ENCODE data around the gene ZNF619. TPM values are rescaled to one million over a fixed set of nuclear protein-coding genes. Genes with fewer than 3 reads are reported as not detected.

ZNF619 gene
- total and polyA plus RNA-seq, 11 donors, result 1.3 to 8.2 (median 4.8) TPM

DNA sequence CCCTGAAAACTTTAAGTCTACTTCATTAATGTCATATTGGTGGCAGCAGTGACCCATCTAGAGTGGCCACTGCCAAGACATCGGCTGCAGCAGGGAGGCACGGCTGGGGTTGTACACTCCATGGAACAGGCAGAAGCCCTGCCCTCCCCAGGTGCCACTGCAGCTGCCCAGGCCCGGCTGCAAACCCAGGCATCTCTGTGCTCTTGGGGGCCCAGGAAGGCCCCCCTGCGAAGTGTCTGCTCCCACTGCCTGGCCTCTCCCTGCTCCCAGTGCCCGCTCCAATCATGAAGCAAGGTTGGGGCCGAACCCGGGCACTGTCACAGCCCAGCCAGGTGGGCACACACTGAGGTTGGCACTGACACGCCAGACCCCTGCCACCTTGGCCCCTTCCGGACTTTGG, 31.9 kb upstream of the ZNF619 start:
- intact Hi-C loops (cut with DNase I), result no loop called here
- DNase-seq (no peak), ATAC-seq (peak in 1 of 4 donors; percentile 29)
- no peak overlapping the region for H3K4me3 ChIP-seq
- H3K27ac ChIP-seq, result no peak overlapping the region
- H3K36me3 ChIP-seq, result peaks cover 0 to 50% (median 24%) of the 10 kb centered on the region in 9 donors
- TF ChIP-seq, protein P1, sequence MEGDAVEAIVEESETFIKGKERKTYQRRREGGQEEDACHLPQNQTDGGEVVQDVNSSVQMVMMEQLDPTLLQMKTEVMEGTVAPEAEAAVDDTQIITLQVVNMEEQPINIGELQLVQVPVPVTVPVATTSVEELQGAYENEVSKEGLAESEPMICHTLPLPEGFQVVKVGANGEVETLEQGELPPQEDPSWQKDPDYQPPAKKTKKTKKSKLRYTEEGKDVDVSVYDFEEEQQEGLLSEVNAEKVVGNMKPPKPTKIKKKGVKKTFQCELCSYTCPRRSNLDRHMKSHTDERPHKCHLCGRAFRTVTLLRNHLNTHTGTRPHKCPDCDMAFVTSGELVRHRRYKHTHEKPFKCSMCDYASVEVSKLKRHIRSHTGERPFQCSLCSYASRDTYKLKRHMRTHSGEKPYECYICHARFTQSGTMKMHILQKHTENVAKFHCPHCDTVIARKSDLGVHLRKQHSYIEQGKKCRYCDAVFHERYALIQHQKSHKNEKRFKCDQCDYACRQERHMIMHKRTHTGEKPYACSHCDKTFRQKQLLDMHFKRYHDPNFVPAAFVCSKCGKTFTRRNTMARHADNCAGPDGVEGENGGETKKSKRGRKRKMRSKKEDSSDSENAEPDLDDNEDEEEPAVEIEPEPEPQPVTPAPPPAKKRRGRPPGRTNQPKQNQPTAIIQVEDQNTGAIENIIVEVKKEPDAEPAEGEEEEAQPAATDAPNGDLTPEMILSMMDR (IDR thresholded peaks at IDR 0.05), result no peak
- TF ChIP-seq POLR2A (IDR thresholded peaks at IDR 0.05), result no peak
- H3K4me1 ChIP-seq, result peaks cover 0 to 4% (median 0%) of the 10 kb centered on the region in 12 donors
- H3K9me3 ChIP-seq, result no peaks in the 10 kb centered on the region
- H3K27me3 ChIP-seq, result no peaks in the 10 kb centered on the region
- 90 to 93% (median 93%) methylated on average over 6 to 9 of the region's 9 CpGs for WGBS, 4 donors

DNA sequence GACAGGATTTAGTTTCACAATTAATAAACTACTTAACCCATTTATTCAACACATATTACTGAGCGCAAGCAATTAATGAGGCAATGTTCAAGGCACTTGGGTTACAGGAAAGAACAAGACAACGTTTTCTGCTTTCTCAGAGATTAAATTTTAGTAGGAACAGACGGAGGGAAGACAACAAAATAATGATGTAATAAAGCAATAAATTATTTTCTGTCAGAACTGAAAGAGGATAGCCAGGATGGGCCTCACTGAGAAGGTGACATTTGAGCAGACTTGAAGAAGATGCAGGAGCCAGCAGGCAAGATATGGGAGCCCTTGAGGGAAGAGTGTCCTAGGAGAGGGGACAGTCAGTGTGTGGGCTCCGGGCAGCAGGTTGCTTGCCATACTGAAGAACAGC, 31.0 kb upstream of the ZNF619 start:
- Histone ChIP-seq H3K27me3 (no peaks in the 10 kb centered on the region), H3K36me3 (peaks cover 0 to 56% (median 31%) of the 10 kb centered on the region in 9 donors), H3K27ac (no peak overlapping the region), H3K4me1 (peaks cover 0 to 7% (median 0%) of the 10 kb centered on the region in 12 donors), H3K4me3 (no peak overlapping the region), H3K9me3 (no peaks in the 10 kb centered on the region)
- no peak for TF ChIP-seq POLR2A (IDR thresholded peaks at IDR 0.05)
- TF ChIP-seq, protein P1 (IDR thresholded peaks at IDR 0.05), result no peak
- DNase-seq (no peak), ATAC-seq (no peak)
- WGBS, 4 donors, result 69 to 83% (median 80%) methylated on average over 4 of the region's 4 CpGs
- intact Hi-C loops (cut with DNase I), result no loop called here

DNA sequence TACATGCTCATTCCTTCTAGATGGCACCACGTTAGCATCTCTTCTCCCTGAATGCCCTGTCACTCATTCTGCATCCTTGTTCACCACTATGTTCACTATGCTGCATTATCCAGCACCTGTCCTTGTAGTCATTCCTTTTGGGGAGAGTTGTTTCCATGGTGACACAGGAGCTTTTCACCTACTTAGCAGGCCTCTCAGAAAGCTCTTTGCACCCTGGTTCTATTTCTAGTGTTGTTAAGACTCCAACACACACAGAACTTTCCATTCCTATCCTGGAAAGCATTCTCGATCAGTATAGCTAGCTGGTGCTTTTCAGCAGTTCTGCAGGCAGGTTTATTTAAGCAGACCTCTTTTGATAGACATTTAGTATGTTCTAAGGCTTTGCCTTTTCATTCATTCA, 26.5 kb upstream of the ZNF619 start:
- H3K36me3 ChIP-seq, result peaks cover 0 to 46% (median 26%) of the 10 kb centered on the region in 9 donors
- DNase-seq, result no peak
- H3K27me3 ChIP-seq, result no peaks in the 10 kb centered on the region
- no peaks in the 10 kb centered on the region for H3K9me3 ChIP-seq
- WGBS, 4 donors, result 70 to 77% (median 72%) methylated on average over 2 of the region's 2 CpGs
- TF ChIP-seq POLR2A (IDR thresholded peaks at IDR 0.05), result no peak
- TF ChIP-seq, protein P1 (IDR thresholded peaks at IDR 0.05), result no peak
- no peak overlapping the region for H3K4me3 ChIP-seq
- H3K27ac ChIP-seq, result peak overlapping the region in 1 of 12 donors; percentile 28
- no peak for ATAC-seq
- intact Hi-C loops (cut with DNase I), result loop anchor here in 8 of 10 donors (5.0 to 10.0 kb wide), 9 partner anchors 72 to 246 kb away; partner anchors contain the start of gene ZNF621 (in 2 of the 8)
- peaks cover 0 to 30% (median 13%) of the 10 kb centered on the region in 12 donors for H3K4me1 ChIP-seq

DNA sequence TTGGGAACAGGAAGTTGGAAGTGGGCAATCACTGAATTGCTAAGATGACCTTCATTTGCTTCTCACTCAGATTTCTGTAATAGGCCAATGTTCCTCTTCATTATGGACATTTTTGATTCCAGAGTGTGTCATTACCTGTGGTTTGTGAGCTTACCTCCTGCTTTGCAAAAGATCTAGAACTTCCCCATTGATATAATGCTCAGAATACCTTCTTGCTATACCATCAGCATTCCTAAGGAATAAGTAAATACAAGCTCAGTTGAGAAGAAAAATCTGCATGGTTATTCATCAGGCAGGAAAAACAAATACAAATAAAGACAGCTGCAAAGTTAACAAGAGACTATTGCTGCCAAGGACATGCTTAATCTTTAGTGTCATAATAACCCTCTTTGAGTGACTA, 25.4 kb upstream of the ZNF619 start:
- Histone ChIP-seq H3K4me3 (no peak overlapping the region), H3K36me3 (peaks cover 0 to 35% (median 15%) of the 10 kb centered on the region in 9 donors), H3K27me3 (no peaks in the 10 kb centered on the region), H3K9me3 (no peaks in the 10 kb centered on the region), H3K27ac (peak overlapping the region in 3 of 12 donors; percentile 91 to 98 (median 93)), H3K4me1 (peaks cover 3 to 34% (median 17%) of the 10 kb centered on the region in 12 donors)
- intact Hi-C loops (cut with DNase I), result loop anchor here in 8 of 10 donors (5.0 to 10.0 kb wide), 9 partner anchors 71 to 247 kb away; partner anchors contain the start of gene ZNF621 (in 2 of the 8)
- ATAC-seq (no peak), DNase-seq (no peak)
- TF ChIP-seq, protein P1 (IDR thresholded peaks at IDR 0.05), result no peak
- TF ChIP-seq POLR2A (IDR thresholded peaks at IDR 0.05), result no peak
